Lung (tissue), 12 donors: Measurements from ENCODE around the gene WWTR1. TPM values are rescaled to one million over a fixed set of nuclear protein-coding genes. Genes with fewer than 3 reads are reported as not detected.

Experiments
- ATAC-seq: fragments of 200-7000 bp; cut with Tn5 transposase; one replicate; pipeline ENCODE4 v1.9.1; 2020; ENCODE audit warnings: moderate number of reproducible peaks; ENCODE audit not compliant: insufficient read depth, low FRiP score
- DNase-seq, 3 donors: peaks; one replicate each; pipeline ENCODE4 v3.0.0-alpha.2; 2013 to 2017
- H3K27ac ChIP-seq, 2 donors: one replicate each; pipeline ENCODE4 v1.5.1; 2013; ENCODE audit warnings: mild to moderate bottlenecking in 2 of 2, moderate library complexity in 2 of 2, control low read depth in 1 of 2, inconsistent platforms in 1 of 2, low read depth in 1 of 2, low read length in 1 of 2
- H3K27me3 ChIP-seq, 3 donors: one replicate each; pipeline ENCODE4 v1.5.1; 2013; ENCODE audit warnings: low read length in 2 of 3; ENCODE audit not compliant: control insufficient read depth in 3 of 3, insufficient read depth in 3 of 3
- H3K36me3 ChIP-seq, 4 donors: one replicate each; pipeline ENCODE4 v1.5.1; 2013; ENCODE audit warnings: low read length in 4 of 4, mild to moderate bottlenecking in 1 of 4, moderate library complexity in 1 of 4; ENCODE audit not compliant: control insufficient read depth in 4 of 4, insufficient read depth in 4 of 4
- H3K4me1 ChIP-seq, 5 donors: one replicate each; pipeline ENCODE4 v1.5.1; 2013; ENCODE audit warnings: low read length in 5 of 5, mild to moderate bottlenecking in 2 of 5, moderate library complexity in 1 of 5; ENCODE audit not compliant: control insufficient read depth in 5 of 5, insufficient read depth in 5 of 5
- H3K4me3 ChIP-seq: one replicate; pipeline ENCODE4 v1.5.1; 2013; ENCODE audit warnings: mild to moderate bottlenecking, control low read depth, moderate library complexity
- H3K9ac ChIP-seq, 2 donors: one replicate each; pipeline ENCODE4 v1.5.1; 2013; ENCODE audit warnings: low read length in 2 of 2, control low read depth in 1 of 2; ENCODE audit not compliant: insufficient read depth in 1 of 2
- H3K9me3 ChIP-seq, 4 donors: one replicate each; pipeline ENCODE4 v1.5.1; 2013; ENCODE audit warnings: low read length in 3 of 4, mild to moderate bottlenecking in 1 of 4, moderate library complexity in 1 of 4; ENCODE audit not compliant: control insufficient read depth in 4 of 4, insufficient read depth in 3 of 4
- WGBS, 2 donors: extraction: QIAGEN DNeasy Blood & Tissue Kit; methylation state at CpG; one replicate each; pipeline ENCODE4 v1.1.7; 2013; 5-methylcytosine and 5-hydroxymethylcytosine counted together
- polyA plus RNA-seq, 2 donors: library from polyadenylated mRNA; stranded (reverse); fragments of 200-250 nt; gene quantifications; one replicate each; pipeline ENCODE4 v1.2.1, GENCODE V29; 2013
- total RNA-seq, 2 donors: library from RNA; depleted of rRNA in 1 of 2; stranded (reverse); fragments of >200 nt in 1 of 2; gene quantifications; one replicate each; pipeline ENCODE4 v1.2.1, GENCODE V29; 2014 to 2021
- TF ChIP-seq, protein P1 (sequence below): IDR thresholded peaks from 2 replicates; pipeline ENCODE4 v1.5.1; 2012; ENCODE audit warnings: mild to moderate bottlenecking; ENCODE audit errors: control extremely low read depth, extremely low read depth
- donor health status: control.
- donor health status: control.
- donor health status: Bipolar disorder and iron deficiency.
- donor health status: healthy.
- donor health status: DM: yes; HTN: yes; CAD: no.

WWTR1 gene
- total and polyA plus RNA-seq, 4 donors = 29.3 to 186 (median 63.4) TPM

- H3K36me3 ChIP-seq = peaks cover 0 to 8% (median 1%) of the 10 kb centered on the region in 4 donors
- TF ChIP-seq, protein P1, sequence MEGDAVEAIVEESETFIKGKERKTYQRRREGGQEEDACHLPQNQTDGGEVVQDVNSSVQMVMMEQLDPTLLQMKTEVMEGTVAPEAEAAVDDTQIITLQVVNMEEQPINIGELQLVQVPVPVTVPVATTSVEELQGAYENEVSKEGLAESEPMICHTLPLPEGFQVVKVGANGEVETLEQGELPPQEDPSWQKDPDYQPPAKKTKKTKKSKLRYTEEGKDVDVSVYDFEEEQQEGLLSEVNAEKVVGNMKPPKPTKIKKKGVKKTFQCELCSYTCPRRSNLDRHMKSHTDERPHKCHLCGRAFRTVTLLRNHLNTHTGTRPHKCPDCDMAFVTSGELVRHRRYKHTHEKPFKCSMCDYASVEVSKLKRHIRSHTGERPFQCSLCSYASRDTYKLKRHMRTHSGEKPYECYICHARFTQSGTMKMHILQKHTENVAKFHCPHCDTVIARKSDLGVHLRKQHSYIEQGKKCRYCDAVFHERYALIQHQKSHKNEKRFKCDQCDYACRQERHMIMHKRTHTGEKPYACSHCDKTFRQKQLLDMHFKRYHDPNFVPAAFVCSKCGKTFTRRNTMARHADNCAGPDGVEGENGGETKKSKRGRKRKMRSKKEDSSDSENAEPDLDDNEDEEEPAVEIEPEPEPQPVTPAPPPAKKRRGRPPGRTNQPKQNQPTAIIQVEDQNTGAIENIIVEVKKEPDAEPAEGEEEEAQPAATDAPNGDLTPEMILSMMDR = no peak
- no peaks in the 10 kb centered on the region for H3K27me3 ChIP-seq
- no peak overlapping the region for H3K4me3 ChIP-seq
- ATAC-seq (no peak), DNase-seq (no peak)
- H3K9me3 ChIP-seq = no peaks in the 10 kb centered on the region
- no peak overlapping the region for H3K27ac ChIP-seq
- H3K4me1 ChIP-seq = peaks cover under 1 to 28% (median 13%) of the 10 kb centered on the region in 5 donors
- 79 to 90% methylated on average over 4 of the region's 4 CpGs for WGBS, 2 donors
- no peak overlapping the region for H3K9ac ChIP-seq
These were observed 23.3 kb downstream of the WWTR1 start for GRCh38 chr3:149634573-149634972.

DNA sequence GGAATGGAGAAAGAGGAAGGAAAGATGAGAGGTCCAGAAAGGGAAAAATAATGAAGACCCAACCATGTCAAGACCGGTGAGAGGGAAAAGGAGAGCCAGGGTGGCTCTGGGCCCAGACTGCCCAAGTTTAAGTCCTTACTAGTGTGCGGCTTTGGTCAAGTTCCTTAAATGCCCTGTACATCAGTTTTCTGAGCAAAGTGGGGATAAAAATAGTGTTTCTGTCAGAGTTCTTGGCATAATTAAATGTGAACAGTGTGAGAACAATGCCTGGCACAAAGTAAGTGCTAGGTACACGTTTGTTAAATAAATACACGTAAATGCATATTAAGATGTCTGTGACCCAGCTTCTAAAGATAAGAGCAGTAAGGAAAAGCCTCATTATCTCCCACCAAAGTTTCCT, 23.8 kb downstream of the WWTR1 start:
- no peak for ATAC-seq
- peaks cover 5 to 25% (median 14%) of the 10 kb centered on the region in 5 donors for H3K4me1 ChIP-seq
- H3K9ac ChIP-seq = no peak overlapping the region
- TF ChIP-seq, protein P1 = no peak
- H3K36me3 ChIP-seq = peaks cover 0 to 8% (median 1%) of the 10 kb centered on the region in 4 donors
- H3K27me3 ChIP-seq = no peaks in the 10 kb centered on the region
- H3K27ac ChIP-seq = peak overlapping the region in 1 of 2 donors; percentile 67
- no peak overlapping the region for H3K4me3 ChIP-seq
- 62 to 76% methylated on average over 4 of the region's 4 CpGs for WGBS, 2 donors
- no peaks in the 10 kb centered on the region for H3K9me3 ChIP-seq
- DNase-seq = no peak

DNA sequence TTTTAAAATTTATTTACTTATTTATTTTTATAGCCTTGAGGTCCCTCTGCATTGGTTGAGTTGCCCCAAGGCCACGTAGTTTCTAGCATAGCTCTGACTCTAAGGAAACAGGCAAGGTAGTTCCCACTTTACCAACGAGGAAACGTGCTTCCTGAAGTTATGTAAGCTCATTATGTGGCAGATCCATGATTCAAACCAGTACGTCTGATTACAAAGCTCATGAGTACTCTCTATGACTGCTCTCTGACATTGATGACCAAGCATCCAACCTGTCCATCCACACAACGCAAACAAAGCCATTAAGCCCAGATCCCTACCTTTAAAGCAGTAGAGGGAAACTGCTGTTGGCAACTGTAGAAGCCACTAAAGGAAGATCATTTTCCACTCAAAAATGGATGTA, 25.6 kb downstream of the WWTR1 start:
- DNase-seq (no peak), ATAC-seq (no peak)
- Histone ChIP-seq H3K27ac (no peak overlapping the region), H3K4me1 (peaks cover 0 to 25% (median 6%) of the 10 kb centered on the region in 5 donors), H3K9ac (no peak overlapping the region), H3K4me3 (no peak overlapping the region), H3K36me3 (peaks cover 0 to 8% (median 1%) of the 10 kb centered on the region in 4 donors), H3K9me3 (no peaks in the 10 kb centered on the region), H3K27me3 (no peaks in the 10 kb centered on the region)
- TF ChIP-seq, protein P1 = no peak
- WGBS, 2 donors = 43 to 73% methylated on average over 5 of the region's 5 CpGs

DNA sequence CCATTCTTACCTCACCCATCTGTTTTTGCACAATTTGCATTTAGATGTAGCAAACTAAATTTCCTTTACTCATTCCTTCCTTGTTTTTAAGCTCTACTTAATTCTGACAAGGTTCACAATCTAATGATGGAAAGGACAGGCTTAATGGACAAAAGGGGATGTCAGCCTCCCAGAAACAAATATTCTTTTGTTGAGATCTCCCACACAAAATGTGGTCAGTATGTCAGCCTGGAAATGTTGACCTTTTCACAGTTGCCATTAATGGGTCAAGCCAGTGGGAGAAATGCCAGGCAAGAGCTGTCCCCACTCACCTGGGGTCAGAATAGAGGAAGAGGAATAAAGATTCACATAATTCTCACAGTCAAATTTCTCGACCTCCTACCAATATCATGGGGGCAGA, 27.0 kb downstream of the WWTR1 start:
- Histone ChIP-seq H3K9me3 (no peaks in the 10 kb centered on the region), H3K4me1 (peaks cover 0 to 25% (median 6%) of the 10 kb centered on the region in 5 donors), H3K27me3 (no peaks in the 10 kb centered on the region), H3K9ac (no peak overlapping the region), H3K36me3 (peaks cover 0 to 8% (median 1%) of the 10 kb centered on the region in 4 donors), H3K4me3 (no peak overlapping the region), H3K27ac (peak overlapping the region in 1 of 2 donors; percentile 29)
- DNase-seq (no peak), ATAC-seq (no peak)
- TF ChIP-seq, protein P1 = no peak
- 83 to 95% methylated on average over 1 of the region's 1 CpG for WGBS, 2 donors
